GM12874 (cell line): ENCODE data around the gene SLC4A8.

Experiments
- CTCF ChIP-seq: IDR thresholded peaks from 2 replicates; pipeline ENCODE4 v1.5.1; 2011; ENCODE audit warnings: low read depth, mild to moderate bottlenecking, control low read depth, low read length, moderate library complexity; ENCODE audit not compliant: insufficient read depth

SLC4A8 gene

GRCh38 chr12:51471111-51471864 is 46.7 kb downstream of the SLC4A8 start:
- TF ChIP-seq CTCF: no peak

- TF ChIP-seq CTCF: no peak
These were observed 48.4 kb downstream of the SLC4A8 start for GRCh38 chr12:51472984-51473383.

- TF ChIP-seq CTCF: no peak
These were observed 49.3 kb downstream of the SLC4A8 start for GRCh38 chr12:51473947-51474346.

GRCh38 chr12:51475543-51475942 is 50.9 kb downstream of the SLC4A8 start:
- TF ChIP-seq CTCF: no peak

GRCh38 chr12:51480978-51481377 is 56.3 kb downstream of the SLC4A8 start:
- TF ChIP-seq CTCF: no peak

GRCh38 chr12:51482929-51483697 is 58.5 kb downstream of the SLC4A8 start:
- TF ChIP-seq CTCF: no peak

- no peak for TF ChIP-seq CTCF
These were observed 59.5 kb downstream of the SLC4A8 start for GRCh38 chr12:51484119-51484518.
